ENCODE results near the gene NPFFR2.
"Not testable (repeated sequence)": the region's sequence is repeated elsewhere in the genome, so short reads cannot be mapped to it uniquely, and the experiment has no call there.

The NPFFR2 gene

DNA sequence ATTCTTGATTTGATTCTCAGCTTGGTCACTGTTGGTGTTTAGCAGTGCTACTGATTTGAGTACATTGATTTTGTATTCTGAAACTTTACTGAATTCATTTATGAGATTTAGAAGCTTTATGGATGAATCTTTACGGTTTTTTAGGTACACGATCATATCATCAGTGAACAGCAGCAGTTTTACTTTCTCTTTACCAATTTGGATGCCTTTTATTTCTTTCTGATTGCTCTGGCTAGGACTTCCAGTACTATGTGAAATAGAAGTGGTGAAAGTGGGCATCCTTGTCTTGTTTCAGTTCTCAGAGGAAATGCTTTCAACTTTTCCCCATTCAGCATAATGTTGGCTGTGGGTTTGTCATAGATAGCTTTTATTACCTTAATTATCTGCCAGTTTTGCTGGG, 58.8 kb downstream of the NPFFR2 start:
- DNase-seq (ENCODE audit: low spot score in 2 of 2); H3K4me1 Mint-ChIP-seq; ATAC-seq; H3K36me3 Mint-ChIP-seq; H3K27ac Mint-ChIP-seq; H3K9me3 Mint-ChIP-seq; H3K4me3 Mint-ChIP-seq: not testable (repeated sequence)

DNA sequence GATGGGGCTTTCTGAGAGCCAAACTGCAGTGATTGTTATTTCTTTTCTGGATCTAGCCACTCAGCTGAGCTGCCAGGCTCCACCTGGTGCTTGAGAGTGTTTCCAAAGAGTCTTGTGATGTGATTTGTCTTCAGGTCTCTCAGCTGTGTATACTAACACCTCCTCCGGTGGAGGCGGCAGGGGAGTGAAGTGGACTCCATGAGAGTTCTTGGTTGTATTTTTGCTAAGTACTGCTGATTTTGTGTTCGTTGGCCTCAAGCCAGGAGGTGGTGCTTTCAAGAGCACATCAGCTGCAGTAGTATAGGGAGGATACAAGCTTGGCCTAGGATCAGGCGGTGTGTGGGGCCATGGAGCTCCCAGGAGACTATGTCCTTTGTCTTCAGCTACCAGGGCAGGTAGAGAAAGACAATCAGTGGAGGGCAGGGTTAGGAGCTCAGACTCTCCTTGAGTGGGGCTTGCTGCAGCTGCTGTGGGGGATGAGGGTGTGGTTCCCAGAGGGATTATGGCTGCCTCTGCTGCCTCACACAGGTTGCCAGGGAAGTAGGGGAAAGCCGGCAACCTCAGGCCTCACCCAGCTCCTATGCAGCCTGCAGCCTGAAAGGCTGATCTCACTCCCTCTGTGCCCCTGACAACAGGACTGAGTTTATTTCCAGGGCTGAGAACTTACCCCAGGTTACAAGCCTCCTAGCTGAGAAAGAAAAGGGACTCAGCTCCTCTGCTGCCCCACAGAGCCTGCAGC, 62.4 kb downstream of the NPFFR2 start:
- H3K9me3 Mint-ChIP-seq = peaks cover 3% of the 10 kb centered on the region
- H3K4me1 Mint-ChIP-seq = no peaks in the 10 kb centered on the region

DNA sequence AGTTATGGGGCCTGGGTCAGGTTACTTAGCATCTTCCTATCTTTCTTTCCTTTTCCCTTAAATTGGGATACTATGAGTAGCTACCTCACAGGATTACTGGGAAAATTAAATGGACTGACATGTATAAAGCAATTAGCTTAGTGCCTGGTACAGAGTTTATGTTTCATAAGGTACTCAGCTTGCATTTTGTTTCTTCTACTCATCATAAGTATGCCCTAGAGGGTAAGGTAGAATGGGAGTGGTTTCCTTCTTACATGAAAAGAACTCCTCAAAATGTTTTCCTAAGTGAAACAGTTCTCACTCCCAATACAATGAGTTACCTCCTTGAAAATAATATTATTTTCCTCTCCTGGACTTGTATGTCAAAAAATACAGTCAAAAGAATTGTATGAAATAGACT, 75.7 kb downstream of the NPFFR2 start:
- H3K27ac Mint-ChIP-seq = no peak overlapping the region
- DNase-seq (ENCODE audit: low spot score in 2 of 2) (no peak), ATAC-seq (no peak)
- no peaks in the 10 kb centered on the region for H3K36me3 Mint-ChIP-seq
- peaks cover 3% of the 10 kb centered on the region for H3K4me1 Mint-ChIP-seq
- H3K4me3 Mint-ChIP-seq = no peak overlapping the region
- peaks cover 2% of the 10 kb centered on the region for H3K9me3 Mint-ChIP-seq

More for the DNA sequence above, 62.4 kb downstream of the NPFFR2 start:
- DNase-seq (ENCODE audit: low spot score in 2 of 2) = no peak
- Mint-ChIP-seq H3K27ac (no peak overlapping the region), H3K4me3 (no peak overlapping the region), H3K36me3 (no peaks in the 10 kb centered on the region)
- ATAC-seq = no peak

DNA sequence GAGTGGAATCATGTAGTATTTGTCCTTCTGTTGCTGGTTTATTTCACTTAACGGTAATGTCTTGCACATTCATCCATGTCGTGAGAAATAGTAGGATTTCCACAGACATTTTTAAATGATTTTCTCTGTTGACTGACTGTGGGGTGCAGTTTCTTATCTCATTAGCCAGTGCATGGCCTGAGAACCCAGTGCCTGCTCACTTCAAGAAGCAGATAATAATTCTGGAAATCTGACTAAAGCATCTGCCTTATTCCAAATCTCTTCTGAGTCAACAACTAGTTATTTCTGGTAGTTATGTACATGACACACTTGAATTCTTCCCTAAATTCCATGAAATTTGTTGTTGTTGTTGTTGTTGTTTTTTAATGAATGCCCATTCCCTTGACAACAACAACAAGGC, 77.6 kb downstream of the NPFFR2 start:
- Mint-ChIP-seq H3K9me3 (peaks cover 4% of the 10 kb centered on the region), H3K4me1 (peaks cover 6% of the 10 kb centered on the region), H3K4me3 (no peak overlapping the region), H3K27ac (no peak overlapping the region), H3K36me3 (no peaks in the 10 kb centered on the region)
- DNase-seq (ENCODE audit: low spot score in 2 of 2) (no peak), ATAC-seq (no peak)

DNA sequence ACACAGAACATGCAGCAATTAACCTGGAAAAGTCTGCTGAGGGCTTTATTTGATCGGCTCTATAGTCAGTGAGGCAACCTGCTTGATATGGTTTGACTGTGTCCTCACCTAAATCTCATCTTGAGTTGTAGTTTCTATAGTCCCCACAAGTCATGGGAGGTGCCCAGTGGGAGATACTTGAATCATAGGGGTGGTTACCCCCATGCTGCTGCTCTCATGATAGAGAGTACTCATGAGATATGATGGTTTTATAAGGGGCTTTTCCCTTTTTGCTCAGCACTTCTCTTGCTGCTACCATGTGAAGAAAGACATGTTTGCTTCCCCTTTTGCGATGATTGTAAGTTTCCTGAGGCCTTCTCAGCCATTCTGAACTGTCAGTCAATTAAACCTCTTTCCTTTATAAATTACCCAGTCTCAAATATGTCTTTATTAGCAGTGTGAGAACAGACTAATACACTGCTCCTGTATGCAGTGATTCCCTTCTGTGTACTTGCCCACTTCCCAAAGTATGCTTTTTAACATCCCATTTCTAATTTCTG, 78.2 kb downstream of the NPFFR2 start:
- Mint-ChIP-seq H3K9me3 (peaks cover 4% of the 10 kb centered on the region), H3K27ac (no peak overlapping the region), H3K4me3 (no peak overlapping the region), H3K4me1 (peaks cover 6% of the 10 kb centered on the region), H3K36me3 (no peaks in the 10 kb centered on the region)
- no peak for DNase-seq (ENCODE audit: low spot score in 2 of 2)
- peak; percentile 24 for ATAC-seq

DNA sequence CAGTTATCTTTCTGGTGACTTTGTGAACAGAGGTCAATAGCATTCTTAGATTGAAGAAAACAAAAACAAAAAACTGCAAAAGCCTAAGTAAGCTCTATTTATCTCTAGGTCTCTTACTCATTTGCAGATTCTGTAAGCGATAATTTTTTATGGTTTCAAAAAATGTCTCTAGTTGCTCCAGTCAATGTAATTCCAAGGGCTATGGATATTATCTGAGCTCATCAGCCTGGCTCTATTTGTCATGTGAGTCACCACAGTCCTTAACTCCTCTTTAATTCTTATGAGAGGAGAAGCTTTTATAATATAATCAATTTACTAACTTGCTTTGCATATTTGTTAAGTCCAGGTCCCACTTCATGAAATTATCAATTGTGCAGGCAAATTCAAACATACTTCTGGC, 79.1 kb downstream of the NPFFR2 start:
- H3K27ac Mint-ChIP-seq = no peak overlapping the region
- peaks cover 4% of the 10 kb centered on the region for H3K9me3 Mint-ChIP-seq
- H3K4me3 Mint-ChIP-seq = no peak overlapping the region
- ATAC-seq = no peak
- H3K36me3 Mint-ChIP-seq = no peaks in the 10 kb centered on the region
- peaks cover 6% of the 10 kb centered on the region for H3K4me1 Mint-ChIP-seq
- DNase-seq (ENCODE audit: low spot score in 2 of 2) = no peak

DNA sequence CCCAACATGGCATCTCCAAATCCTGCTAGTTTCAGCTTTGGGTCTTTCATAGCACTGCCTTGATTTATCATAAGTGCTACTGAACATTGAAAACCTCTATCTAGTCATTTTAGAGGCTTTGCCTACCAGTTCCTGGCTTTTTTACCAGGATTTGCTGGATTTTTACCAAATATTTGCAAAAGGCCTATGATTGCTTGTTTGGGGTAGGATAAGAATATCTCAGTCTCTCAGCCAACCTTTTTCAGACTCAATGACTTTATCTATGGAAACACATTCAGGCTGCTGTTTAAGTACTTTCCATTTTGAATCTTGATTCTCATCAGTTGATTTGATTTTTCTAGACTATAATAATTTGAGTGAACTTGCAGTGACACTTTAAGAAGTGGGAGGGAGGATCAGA, 80.1 kb downstream of the NPFFR2 start:
- H3K4me3 Mint-ChIP-seq = no peak overlapping the region
- H3K27ac Mint-ChIP-seq = no peak overlapping the region
- DNase-seq (ENCODE audit: low spot score in 2 of 2) (no peak), ATAC-seq (no peak)
- no peaks in the 10 kb centered on the region for H3K36me3 Mint-ChIP-seq
- peaks cover 4% of the 10 kb centered on the region for H3K9me3 Mint-ChIP-seq
- H3K4me1 Mint-ChIP-seq = peaks cover 6% of the 10 kb centered on the region

DNA sequence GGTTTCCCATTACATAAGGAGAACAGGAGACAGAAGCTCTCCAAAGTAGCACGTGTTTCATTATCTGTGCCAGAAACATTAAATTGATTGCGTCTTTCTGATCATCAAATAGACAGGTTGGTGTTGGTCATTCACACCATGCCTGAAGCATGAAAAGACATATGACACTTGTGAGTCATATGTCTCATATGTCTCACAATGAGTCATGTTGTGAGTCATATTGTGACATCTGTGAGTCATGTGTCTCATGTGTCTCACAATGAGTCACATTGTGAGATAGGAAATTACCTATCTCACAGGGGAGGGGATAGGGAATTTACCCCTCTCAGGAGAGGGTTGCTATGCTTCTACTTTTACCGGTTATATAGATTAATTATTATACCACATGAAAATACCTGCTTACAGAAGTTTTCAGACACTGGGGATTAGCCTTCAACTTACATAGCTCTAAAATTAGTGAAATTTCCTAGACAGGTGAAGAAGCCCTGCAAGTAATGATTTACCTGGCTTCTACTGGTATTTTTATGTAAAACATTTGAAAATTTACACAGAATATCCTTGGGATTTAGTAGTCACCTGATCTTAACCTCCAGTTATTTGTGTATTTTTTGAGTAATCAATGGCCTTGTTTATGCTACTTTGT, 80.8 kb downstream of the NPFFR2 start:
- H3K36me3 Mint-ChIP-seq = no peaks in the 10 kb centered on the region
- peak; percentile 94 for ATAC-seq
- H3K27ac Mint-ChIP-seq = no peak overlapping the region

DNA sequence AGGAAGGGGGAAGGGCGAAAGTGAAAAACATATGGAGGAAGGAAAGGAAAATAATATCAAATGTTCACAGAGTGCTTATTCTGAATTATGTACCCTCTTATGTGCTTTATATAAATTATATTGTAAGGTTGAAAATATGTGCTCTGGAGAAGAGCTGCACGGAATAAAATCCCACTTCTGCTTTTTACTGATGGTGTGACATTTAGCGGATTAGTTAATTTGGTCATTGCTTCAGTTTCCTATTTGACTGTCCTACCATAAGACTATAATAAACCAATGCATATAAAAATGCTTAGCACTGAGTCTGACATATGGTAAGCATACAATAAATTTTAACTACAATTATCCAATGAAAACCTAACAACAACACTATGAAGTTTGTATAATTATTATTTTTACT, 86.2 kb downstream of the NPFFR2 start:
- peaks cover 3% of the 10 kb centered on the region for H3K9me3 Mint-ChIP-seq
- no peak for DNase-seq (ENCODE audit: low spot score in 2 of 2)
- H3K4me3 Mint-ChIP-seq = no peak overlapping the region
- no peaks in the 10 kb centered on the region for H3K36me3 Mint-ChIP-seq
- ATAC-seq = no peak
- H3K27ac Mint-ChIP-seq = no peak overlapping the region
- no peaks in the 10 kb centered on the region for H3K4me1 Mint-ChIP-seq

More for the DNA sequence above, 80.8 kb downstream of the NPFFR2 start:
- Mint-ChIP-seq H3K9me3 (peaks cover 4% of the 10 kb centered on the region), H3K4me1 (peaks cover 6% of the 10 kb centered on the region), H3K4me3 (no peak overlapping the region)
- DNase-seq (ENCODE audit: low spot score in 2 of 2) = no peak

DNA sequence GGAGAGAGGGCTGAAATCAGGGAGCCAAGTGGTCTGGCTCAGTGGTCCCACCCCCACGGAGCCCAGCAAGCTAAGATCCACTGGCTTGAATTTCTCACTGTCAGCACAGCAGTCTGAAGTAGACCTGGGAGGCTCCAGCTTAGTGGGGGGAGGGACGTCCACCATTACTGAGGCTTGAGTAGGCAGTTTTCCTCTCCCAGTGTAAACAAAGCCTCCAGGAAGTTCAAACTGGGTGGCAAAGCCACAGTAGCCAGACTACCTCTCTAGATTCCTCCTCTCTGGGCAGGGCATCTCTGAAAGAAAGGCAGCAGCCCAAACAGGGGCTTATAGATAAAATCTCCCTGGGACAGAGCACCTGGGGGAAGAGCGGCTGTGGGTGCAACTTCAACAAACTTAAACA, 88.1 kb downstream of the NPFFR2 start:
- Mint-ChIP-seq H3K36me3 (no peaks in the 10 kb centered on the region), H3K9me3 (peaks cover 3% of the 10 kb centered on the region), H3K27ac (no peak overlapping the region), H3K4me3 (no peak overlapping the region), H3K4me1 (no peaks in the 10 kb centered on the region)
- DNase-seq (ENCODE audit: low spot score in 2 of 2) (no peak), ATAC-seq (no peak)

DNA sequence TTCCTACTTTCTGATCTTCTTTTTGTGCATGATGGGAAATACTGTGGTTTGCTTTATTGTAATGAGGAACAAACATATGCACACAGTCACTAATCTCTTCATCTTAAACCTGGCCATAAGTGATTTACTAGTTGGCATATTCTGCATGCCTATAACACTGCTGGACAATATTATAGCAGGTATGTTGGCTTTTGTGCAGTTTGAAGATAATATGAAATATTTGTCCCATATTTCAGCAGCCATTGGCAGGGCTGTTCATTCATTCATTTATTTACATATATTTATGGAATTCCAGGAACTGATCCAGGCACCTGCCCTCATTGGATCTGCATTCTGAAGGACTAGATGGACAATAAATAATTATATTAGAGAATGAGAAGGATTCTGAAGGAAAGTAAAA, 96.9 kb downstream of the NPFFR2 start:
- no peak for DNase-seq (ENCODE audit: low spot score in 2 of 2)
- Mint-ChIP-seq H3K4me3 (no peak overlapping the region), H3K9me3 (no peaks in the 10 kb centered on the region), H3K36me3 (no peaks in the 10 kb centered on the region), H3K4me1 (no peaks in the 10 kb centered on the region), H3K27ac (no peak overlapping the region)
- no peak for ATAC-seq

DNA sequence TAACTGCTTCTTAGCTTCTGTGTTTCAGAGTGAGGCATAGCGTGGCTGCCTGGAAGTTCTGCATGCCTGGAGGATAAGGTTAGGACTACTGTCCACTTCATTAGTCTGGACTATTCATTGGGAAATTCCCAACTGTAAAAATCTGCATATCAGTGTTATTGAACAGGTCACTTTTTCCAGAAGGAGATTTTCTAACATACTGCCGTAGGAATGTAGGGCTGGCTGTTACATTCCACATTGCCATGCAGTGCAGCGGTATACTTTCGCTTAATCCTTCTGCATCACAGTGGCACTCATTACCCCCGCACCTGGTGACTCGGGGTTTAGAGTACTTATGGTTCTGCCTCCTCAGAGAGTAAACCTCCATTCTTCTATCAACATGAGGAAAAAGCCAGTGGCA, 104.6 kb downstream of the NPFFR2 start:
- peaks cover 3% of the 10 kb centered on the region for H3K9me3 Mint-ChIP-seq
- no peaks in the 10 kb centered on the region for H3K36me3 Mint-ChIP-seq
- DNase-seq (ENCODE audit: low spot score in 2 of 2) = no peak
- H3K4me1 Mint-ChIP-seq = no peaks in the 10 kb centered on the region
- no peak for ATAC-seq
- no peak overlapping the region for H3K27ac Mint-ChIP-seq
- H3K4me3 Mint-ChIP-seq = no peak overlapping the region

DNA sequence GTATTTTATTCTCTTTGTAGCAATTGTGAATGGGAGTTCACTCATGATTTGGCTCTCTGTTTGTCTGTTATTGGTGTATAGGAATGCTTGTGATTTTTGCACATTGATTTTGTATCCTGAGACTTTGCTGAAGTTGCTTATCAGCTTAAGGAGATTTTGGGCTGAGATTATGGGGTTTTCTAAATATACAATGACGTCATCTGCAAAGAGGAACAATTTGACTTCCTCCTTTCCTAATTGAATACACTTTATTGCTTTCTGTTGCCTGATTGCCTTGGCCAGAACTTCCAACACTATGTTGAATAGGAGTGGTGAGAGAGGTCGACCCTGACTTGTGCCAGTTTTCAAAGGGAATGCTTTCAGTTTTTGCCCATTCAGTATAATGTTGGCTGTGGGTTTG, 108.2 kb downstream of the NPFFR2 start:
- H3K27ac Mint-ChIP-seq; H3K36me3 Mint-ChIP-seq; ATAC-seq; H3K4me3 Mint-ChIP-seq; H3K4me1 Mint-ChIP-seq; DNase-seq (ENCODE audit: low spot score in 2 of 2); H3K9me3 Mint-ChIP-seq: not testable (repeated sequence)

DNA sequence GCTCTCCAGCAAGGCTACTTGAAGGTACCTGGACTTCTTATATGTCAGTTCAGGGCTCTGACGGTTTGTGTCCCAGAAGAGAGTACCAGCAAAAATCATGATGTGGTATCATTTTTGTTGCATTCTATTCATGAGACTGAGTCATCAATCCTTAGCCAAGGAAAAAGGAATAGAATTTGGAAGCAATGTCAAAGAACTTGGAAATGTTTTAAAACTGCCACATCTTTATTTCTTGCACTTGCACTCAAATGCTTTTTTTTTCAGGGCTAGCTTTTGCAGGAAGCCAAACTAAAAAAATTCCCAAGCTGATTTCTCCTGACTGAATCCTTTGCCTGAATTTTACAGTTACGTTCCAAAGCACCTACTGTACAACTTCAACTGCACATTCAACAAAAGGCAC, 112.4 kb downstream of the NPFFR2 start:
- Mint-ChIP-seq H3K27ac (no peak overlapping the region), H3K4me3 (no peak overlapping the region), H3K36me3 (no peaks in the 10 kb centered on the region), H3K4me1 (no peaks in the 10 kb centered on the region), H3K9me3 (peaks cover 5% of the 10 kb centered on the region)
- DNase-seq (ENCODE audit: low spot score in 2 of 2) (no peak), ATAC-seq (no peak)

DNA sequence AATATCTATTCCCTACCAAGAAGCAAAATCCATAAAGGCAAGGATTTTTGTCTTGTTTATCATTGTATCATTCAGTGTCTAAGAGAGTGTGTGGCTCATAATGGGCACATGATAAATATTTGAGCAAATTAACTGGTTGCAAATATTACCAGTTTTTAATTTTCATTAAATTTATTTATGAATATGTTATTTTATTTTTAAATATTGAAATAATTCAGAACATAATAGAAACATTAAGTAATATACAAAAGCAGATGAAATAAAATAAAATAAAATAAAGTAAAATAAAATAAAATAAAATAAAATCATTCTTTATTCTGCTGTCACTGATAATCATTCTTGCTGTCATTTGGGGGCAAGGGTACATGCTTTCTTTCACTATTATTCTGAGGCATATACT, 120.9 kb downstream of the NPFFR2 start:
- DNase-seq (ENCODE audit: low spot score in 2 of 2) = no peak
- H3K4me1 Mint-ChIP-seq = no peaks in the 10 kb centered on the region
- H3K27ac Mint-ChIP-seq = no peak overlapping the region
- H3K4me3 Mint-ChIP-seq = no peak overlapping the region
- H3K36me3 Mint-ChIP-seq = no peaks in the 10 kb centered on the region
- no peak for ATAC-seq
- H3K9me3 Mint-ChIP-seq = peaks cover 4% of the 10 kb centered on the region

DNA sequence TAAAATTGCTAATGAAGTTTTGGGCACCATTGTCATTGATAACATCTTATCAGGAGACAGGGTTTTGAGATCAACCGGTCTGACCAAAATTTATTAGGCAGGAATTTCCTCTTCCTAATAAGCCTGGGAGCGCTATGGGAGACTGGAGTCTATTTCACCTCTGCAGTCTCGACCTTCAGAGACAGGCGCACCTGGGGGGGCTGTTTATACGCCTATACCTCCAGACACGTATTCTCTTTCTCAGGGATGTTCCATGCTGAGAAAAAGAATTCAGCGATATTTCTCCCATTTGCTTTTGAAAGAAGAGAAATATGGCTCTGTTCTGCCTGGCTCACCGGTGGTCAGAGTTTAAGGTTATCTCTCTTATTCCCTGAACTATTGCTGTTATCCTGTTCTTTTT, 121.8 kb downstream of the NPFFR2 start:
- ATAC-seq; H3K27ac Mint-ChIP-seq; H3K9me3 Mint-ChIP-seq; DNase-seq (ENCODE audit: low spot score in 2 of 2); H3K36me3 Mint-ChIP-seq; H3K4me1 Mint-ChIP-seq; H3K4me3 Mint-ChIP-seq: not testable (repeated sequence)

Data from stimulated activated effector memory CD8-positive, alpha-beta T cell treated with anti-CD3 and anti-CD28 coated beads, Interleukin-12 subunit alpha, Interleukin-12 subunit beta, amount 100 ng/mL, for 72 hours (primary cell).